A549 treated with DMSO at 1 μM for 4 hours (cell line): ENCODE results near the gene GRN. TPM values are rescaled to one million over a fixed set of nuclear protein-coding genes. Genes with fewer than 3 reads are reported as not detected.

ENCODE experiments used
- total RNA-seq: library from RNA; stranded (reverse); fragments of 200-300 nt; extraction: Qiagen RNA extraction; gene quantifications from 5 replicates; pipeline ENCODE4 v1.2.3, GENCODE V29; 2022; ENCODE audit warnings: low read depth

The GRN gene
- total RNA-seq: 214 to 235 TPM (median 233 TPM) in 5 replicates

DNA sequence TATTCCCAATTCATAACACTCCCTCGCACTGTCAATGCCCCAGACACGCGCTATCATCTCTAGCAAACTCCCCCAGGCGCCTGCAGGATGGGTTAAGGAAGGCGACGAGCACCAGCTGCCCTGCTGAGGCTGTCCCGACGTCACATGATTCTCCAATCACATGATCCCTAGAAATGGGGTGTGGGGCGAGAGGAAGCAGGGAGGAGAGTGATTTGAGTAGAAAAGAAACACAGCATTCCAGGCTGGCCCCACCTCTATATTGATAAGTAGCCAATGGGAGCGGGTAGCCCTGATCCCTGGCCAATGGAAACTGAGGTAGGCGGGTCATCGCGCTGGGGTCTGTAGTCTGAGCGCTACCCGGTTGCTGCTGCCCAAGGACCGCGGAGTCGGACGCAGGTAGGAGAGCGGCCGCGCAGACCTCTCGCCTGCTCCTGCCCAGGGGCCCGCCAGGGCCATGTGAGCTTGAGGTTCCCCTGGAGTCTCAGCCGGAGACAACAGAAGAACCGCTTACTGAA is at the start of gene GRN:
Gene GRN, plus strand, starts transcription at position 364 of the 515 bp plus-strand sequence. CDS start 3,863 bp downstream, outside the sequence.

DNA sequence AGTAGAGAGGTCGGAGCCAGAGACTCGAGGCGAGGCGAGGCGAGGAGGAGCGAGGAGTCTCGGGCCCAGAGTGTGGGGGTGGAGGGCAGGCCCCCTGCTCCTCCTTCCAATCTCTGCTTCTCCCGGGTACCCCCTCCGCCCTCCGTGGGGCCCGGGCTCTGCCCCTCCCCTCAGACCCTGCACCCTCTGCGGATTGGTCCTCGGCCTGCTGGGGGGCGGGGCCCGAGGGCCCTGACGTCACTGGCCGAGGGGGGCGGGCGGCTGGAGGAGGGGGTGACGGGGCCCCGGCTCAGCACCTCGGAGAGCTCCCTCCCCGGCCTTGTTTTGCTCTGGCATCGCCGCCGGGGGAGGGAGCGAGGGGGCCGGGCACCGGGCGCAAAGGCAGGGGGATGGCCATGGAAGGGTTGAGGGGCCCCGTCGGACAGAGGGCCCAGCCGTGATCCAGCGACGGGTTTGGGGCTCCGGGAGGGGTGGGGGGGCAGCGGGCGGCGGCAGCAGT is 36.7 kb upstream of the GRN start, which contains the start of gene RUNDC3A:
Gene RUNDC3A, plus strand, starts transcription at position 282 of the 499 bp plus-strand sequence. CDS start 232 bp downstream, outside the sequence.

GRCh38 chr17:44324571-44325275 is 20.4 kb upstream of the GRN start, which contains the start of gene SLC25A39:
SLC25A39 (minus strand) TSS chr17:44324823; CDS start chr17:44323562, 1,261 bp downstream.

DNA sequence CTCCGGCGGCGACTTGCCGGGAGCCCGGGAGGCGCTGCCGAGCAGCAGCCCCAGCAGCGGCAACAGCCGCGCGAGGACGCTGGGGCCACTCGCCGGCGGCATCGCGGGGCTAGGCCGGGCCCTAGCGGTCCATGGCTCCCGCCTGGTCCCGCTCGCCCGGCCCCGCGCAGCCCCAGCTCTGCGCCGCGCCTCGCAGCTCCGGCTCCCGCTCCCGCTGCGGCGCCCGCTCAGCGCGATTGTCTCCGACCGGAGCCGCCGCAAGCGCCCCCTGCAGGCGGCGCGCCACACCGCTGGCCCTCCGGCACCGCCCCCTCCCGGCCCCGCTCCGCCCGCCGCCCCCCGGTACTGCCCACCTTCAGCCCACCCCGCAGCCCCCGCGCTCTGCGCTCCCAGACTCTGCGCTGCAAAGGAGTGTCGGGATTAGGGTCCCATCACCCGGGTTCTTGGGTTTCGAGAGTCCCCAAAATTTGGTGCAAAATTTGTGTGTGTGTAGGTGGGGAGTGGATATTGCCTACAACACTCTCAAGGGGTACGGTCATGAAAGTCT is 18.6 kb downstream of the GRN start, which contains the start of gene FAM171A2:
Gene FAM171A2, minus strand, starts transcription at position 241 of the 547 bp plus-strand sequence. Its CDS starts 139 bp downstream, at position 102.

DNA sequence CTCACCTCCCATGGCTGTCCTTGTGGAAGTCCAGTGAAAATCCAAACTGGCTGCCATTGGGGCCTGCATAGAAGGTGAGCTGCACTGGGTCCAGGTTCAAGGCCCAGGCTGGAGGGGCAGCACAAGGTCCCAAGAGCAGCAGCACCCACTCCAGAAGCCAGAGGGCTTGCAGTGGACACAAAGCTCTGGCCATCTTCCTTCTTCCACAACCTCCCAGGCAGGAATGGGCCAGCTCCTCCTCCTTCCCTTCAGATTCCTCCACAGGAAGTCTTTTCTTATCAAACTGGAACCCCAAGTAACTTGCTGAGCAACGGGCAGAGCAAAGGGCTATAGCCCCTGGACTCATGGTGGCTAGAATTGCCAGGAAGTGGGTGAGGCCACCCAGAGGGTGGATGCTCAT is 44.2 kb downstream of the GRN start, which contains the start of gene ITGA2B:
Gene ITGA2B, minus strand, starts transcription at position 369 of the 400 bp plus-strand sequence. Its CDS starts 176 bp downstream, at position 193.

Other genes with a start within 250 kb of the GRN start
- gene HDAC5, start 221.7 kb upstream of the GRN start, total RNA-seq: 14.6 to 18.7 TPM (median 15.7 TPM) in 5 replicates
- 8.2 to 9.9 TPM (median 8.8 TPM) in 5 replicates for gene HROB, start 203.4 kb upstream of the GRN start, total RNA-seq
- gene ASB16, start 174.6 kb upstream of the GRN start, total RNA-seq: 0.08 to 0.17 TPM (median 0.10 TPM) in 5 replicates
- 37.3 to 45.0 TPM (median 43.9 TPM) in 5 replicates for gene TMUB2, start 158.3 kb upstream of the GRN start, total RNA-seq
- gene ATXN7L3, start 145.4 kb upstream of the GRN start, total RNA-seq: 56.7 to 69.2 TPM (median 64.8 TPM) in 5 replicates
- gene UBTF, start 125.6 kb upstream of the GRN start, total RNA-seq: 91.4 to 114 TPM (median 106 TPM) in 5 replicates
- gene SLC4A1, start 77.2 kb upstream of the GRN start, total RNA-seq: not detected in 5 replicates
- gene RUNDC3A, start 36.7 kb upstream of the GRN start, total RNA-seq: 0.18 to 0.71 TPM (median 0.69 TPM) in 5 replicates
- gene SLC25A39, start 20.5 kb upstream of the GRN start, total RNA-seq: 163 to 221 TPM (median 189 TPM) in 5 replicates
- 2.6 to 4.8 TPM (median 3.8 TPM) in 5 replicates for gene FAM171A2, start 18.6 kb downstream of the GRN start, total RNA-seq
- 1.3 to 1.8 TPM (median 1.5 TPM) in 5 replicates for gene ITGA2B, start 44.3 kb downstream of the GRN start, total RNA-seq
- gene GPATCH8, start 158.1 kb downstream of the GRN start, total RNA-seq: 20.4 to 24.5 TPM (median 24.2 TPM) in 5 replicates
- 31.5 to 46.5 TPM (median 38.7 TPM) in 5 replicates for gene FZD2, start 212.2 kb downstream of the GRN start, total RNA-seq